ENCODE data around the gene PRDM13. TPM values are rescaled to one million over a fixed set of nuclear protein-coding genes. Genes with fewer than 3 reads are reported as not detected.
"Not testable (repeated sequence)": the region's sequence is repeated elsewhere in the genome, so short reads cannot be mapped to it uniquely, and the experiment has no call there.

Gene PRDM13
- total and polyA plus RNA-seq, 2 of the 8 experiments (the other 6 are each of a cell fraction or from before 2014, with no cell fraction given) = 0.05 to 0.09 TPM

GRCh38 chr6:99594696-99595095, 11.9 kb upstream of the PRDM13 start:
- H3K4me3 ChIP-seq (ENCODE audit: extremely low read depth in 1 of 4, insufficient read depth in 2 of 4, low read depth in 3 of 4, low read length in 4 of 4); H2BK20ac ChIP-seq (ENCODE audit: low read length); POLR2A ChIA-PET (ENCODE audit: partially characterized antibody); DNase-seq (ENCODE audit: low read depth in 1 of 2, low spot score in 2 of 2); H3K18ac ChIP-seq (ENCODE audit: extremely low read depth, low read length); H3K23ac ChIP-seq (ENCODE audit: insufficient read length); H3K9ac ChIP-seq (replicated peaks in 1 of 4; ENCODE audit: extremely low read depth in 1 of 4, low read depth in 3 of 4, low read length in 3 of 4); H3K79me1 ChIP-seq (ENCODE audit: low read depth, low read length); H3K27ac ChIP-seq (ENCODE audit: low read depth, low read length); H3K23me2 ChIP-seq (ENCODE audit: low read depth, low read length); H4K8ac ChIP-seq (ENCODE audit: extremely low read depth, insufficient read depth, low read length); H3K14ac ChIP-seq (ENCODE audit: insufficient read length); H4K20me1 ChIP-seq (replicated peaks in 1 of 2; ENCODE audit: control insufficient read depth in 1 of 2, insufficient read depth in 2 of 2, low read length in 2 of 2); H2BK15ac ChIP-seq (ENCODE audit: low read length); H3K36me3 ChIP-seq (ENCODE audit: control insufficient read depth in 2 of 4, insufficient read depth in 4 of 4, low read length in 3 of 4); H2BK5ac ChIP-seq (ENCODE audit: low read depth, low read length); H3K56ac ChIP-seq (replicated peaks; ENCODE audit: insufficient read length, low read depth, low read length); H2AK5ac ChIP-seq (ENCODE audit: low read depth, low read length); H4K91ac ChIP-seq (replicated peaks; ENCODE audit: insufficient read length, low read length); H3K4ac ChIP-seq (replicated peaks; ENCODE audit: insufficient read length, low read depth, low read length); H3K4me1 ChIP-seq (replicated peaks in 1 of 4; ENCODE audit: control insufficient read depth in 3 of 4, insufficient read depth in 4 of 4, low read length in 3 of 4); H2AFZ ChIP-seq (ENCODE audit: low read length); H3K9me3 ChIP-seq (ENCODE audit: insufficient read depth in 2 of 2, low read depth in 1 of 2, low read length in 1 of 2); H2BK120ac ChIP-seq (replicated peaks; ENCODE audit: low read depth, low read length); H4K5ac ChIP-seq (ENCODE audit: insufficient read length, low read depth, low read length); H3K4me2 ChIP-seq (ENCODE audit: insufficient read depth in 1 of 2, low read depth in 2 of 2, low read length in 2 of 2); H2BK12ac ChIP-seq (ENCODE audit: low read depth, low read length); FAIRE-seq; H3K79me2 ChIP-seq (ENCODE audit: control insufficient read depth in 1 of 2, insufficient read depth in 2 of 2, low read length in 2 of 2): not testable (repeated sequence)
- peaks cover 55 to 98% (median 75%) of the 10 kb centered on the region in 4 experiments for H3K27me3 ChIP-seq (replicated peaks in 1 of 4; ENCODE audit: control insufficient read depth in 3 of 4, extremely low read depth in 1 of 4, insufficient read depth in 3 of 4, low read length in 3 of 4)
- CTCF ChIA-PET (ENCODE audit: partially characterized antibody) = interaction anchor here (1.1 kb wide), 1 partner anchor 151 kb away, joined by 3 read pairs; no protein-coding TSS in a partner anchor
- 89% methylated on average over 8 of the region's 8 CpGs; no CpG with 5 or more reads in 1 of the 2 experiments for WGBS, 2 experiments (ENCODE audit: extremely low coverage in 1 of 2, insufficient coverage in 1 of 2, insufficient read length in 1 of 2, insufficient replicate concordance in 2 of 2, low coverage in 1 of 2, low lambda C conversion rate in 2 of 2, missing lambda C conversion rate in 1 of 2)
